HepG2 (cell line): ENCODE results near the gene FAM174C. TPM values are rescaled to one million over a fixed set of nuclear protein-coding genes. Genes with fewer than 3 reads are reported as not detected.

Experiments used
- E2F5 ChIP-seq: sonication (generic); formaldehyde crosslinking; conservative IDR thresholded peaks from 2 replicates; pipeline ENCODE4 v1.4.0; 2020; ENCODE audit warnings: missing genetic modification reagents
- FOXO1 ChIP-seq: sonication (generic); formaldehyde crosslinking; IDR thresholded peaks from 2 replicates; pipeline ENCODE4 v1.4.0; 2020; ENCODE audit warnings: missing genetic modification reagents
- HNF1B ChIP-seq: sonication (generic); formaldehyde crosslinking; IDR thresholded peaks from 2 replicates; pipeline ENCODE4 v1.5.1; 2020; ENCODE audit warnings: mild to moderate bottlenecking, moderate library complexity, missing genetic modification reagents
- MEF2D ChIP-seq: sonication (generic); formaldehyde crosslinking; IDR thresholded peaks from 2 replicates; pipeline ENCODE4 v1.5.1; 2020; ENCODE audit warnings: mild to moderate bottlenecking, missing genetic modification reagents
- POLR2G ChIP-seq: fragments of 200-400 bp; formaldehyde crosslinking; IDR thresholded peaks from 2 replicates; pipeline ENCODE4 v1.6.1; 2018; ENCODE audit warnings: mild to moderate bottlenecking, low read depth, low read length, moderate library complexity
- SRSF4 ChIP-seq: fragments of 200-400 bp; formaldehyde crosslinking; IDR thresholded peaks from one replicate; pipeline ENCODE4 v1.6.1; 2018; ENCODE audit warnings: mild to moderate bottlenecking, low read depth, low read length, moderate library complexity; ENCODE audit not compliant: poor library complexity, severe bottlenecking
- TFAP4 ChIP-seq: sonication (generic); IDR thresholded peaks from 2 replicates; pipeline ENCODE4 v1.6.1; 2016; ENCODE audit warnings: low read depth, borderline replicate concordance
- YEATS4 ChIP-seq: sonication (generic); formaldehyde crosslinking; IDR thresholded peaks from 2 replicates; pipeline ENCODE4 v1.4.0; 2020; ENCODE audit warnings: missing genetic modification reagents, borderline replicate concordance
- ZNF138 ChIP-seq: sonication (generic); formaldehyde crosslinking; IDR thresholded peaks from 2 replicates; pipeline ENCODE4 v1.5.0; 2020; ENCODE audit warnings: mild to moderate bottlenecking, low read depth, missing genetic modification reagents
- ZNF160 ChIP-seq: sonication (generic); formaldehyde crosslinking; IDR thresholded peaks from 2 replicates; pipeline ENCODE4 v1.8.0; 2022; ENCODE audit warnings: mild to moderate bottlenecking, inconsistent platforms, missing genetic modification reagents
- ZNF205 ChIP-seq: IDR thresholded peaks from 2 replicates; pipeline ENCODE4 v1.6.1; 2018; ENCODE audit warnings: missing biosample characterization, missing genetic modification reagents
- ZNF230 ChIP-seq: sonication (generic); formaldehyde crosslinking; IDR thresholded peaks from 2 replicates; pipeline ENCODE4 v1.4.0; 2020; ENCODE audit warnings: mild to moderate bottlenecking, missing genetic modification reagents
- ZNF414 ChIP-seq: sonication (generic); formaldehyde crosslinking; IDR thresholded peaks from 2 replicates; pipeline ENCODE4 v1.5.0; 2020; ENCODE audit warnings: missing genetic modification reagents
- ZNF572 ChIP-seq: sonication (generic); formaldehyde crosslinking; IDR thresholded peaks from 2 replicates; pipeline ENCODE4 v1.5.1; 2020; ENCODE audit warnings: mild to moderate bottlenecking, missing genetic modification reagents
- ZNF646 ChIP-seq: sonication (generic); formaldehyde crosslinking; IDR thresholded peaks from 2 replicates; pipeline ENCODE4 v1.9.0; 2021; ENCODE audit warnings: mild to moderate bottlenecking, missing genetic modification reagents
- ZNF850 ChIP-seq: sonication (generic); formaldehyde crosslinking; conservative IDR thresholded peaks from 2 replicates; pipeline ENCODE4 v1.9.0; 2021; ENCODE audit warnings: mild to moderate bottlenecking, missing genetic modification reagents
- ZNF879 ChIP-seq: sonication (generic); formaldehyde crosslinking; IDR thresholded peaks from 2 replicates; pipeline ENCODE4 v1.8.1; 2023; ENCODE audit warnings: missing genetic modification reagents
- polyA plus RNA-seq, 8 experiments: library from polyadenylated mRNA; depleted of rRNA in 3 of 8; stranded (reverse) in 7 of 8; unstranded in 1 of 8; fragments of >200 nt; fragmentation: Illumina TruSeq in 4 of 8; extraction: Trizol in 4 of 8; gene quantifications; 2 replicates each; pipeline versions ENCODE4 v1.2.1 to v1.2.3, GENCODE V29; 2011 to 2016; ENCODE audit warnings: low read depth in 4 of 8, missing spikeins in 1 of 8, mixed read lengths in 1 of 8; ENCODE audit not compliant: insufficient read depth in 1 of 8
- total RNA-seq, 5 experiments: library from RNA; depleted of rRNA; stranded (reverse); fragments of >200 nt; fragmentation: Illumina TruSeq; extraction: Trizol; gene quantifications; 2 replicates each; pipeline ENCODE4 v1.2.3, GENCODE V29; 2016; ENCODE audit warnings: low read depth in 1 of 5

The FAM174C gene
- total and polyA plus RNA-seq, 2 of the 13 experiments (the other 11 are each of a cell fraction or from before 2014, with no cell fraction given): 19.5 to 31.3 TPM

- TF ChIP-seq E2F5 (CRISPR knock-in tag) (no peak), ZNF879 (CRISPR knock-in tag) (no peak), ZNF850 (CRISPR knock-in tag) (peak; percentile 86; the same call in 1 of the 2 replicates), ZNF230 (no peak), HNF1B (peak; percentile 76; the same call in 1 of the 2 replicates), YEATS4 (peak; percentile 51; the same call in 1 of the 2 replicates), ZNF646 (CRISPR knock-in tag) (0 out of 2 replicates have a peak, but pooled peaks have one; percentile 20), TFAP4 (peak; percentile 52; the same call in 1 of the 2 replicates), POLR2G (peak; percentile 98), SRSF4 (no peak), ZNF138 (CRISPR knock-in tag) (no peak), ZNF414 (CRISPR knock-in tag) (peak; percentile 20; the same call in 1 of the 2 replicates), ZNF160 (CRISPR knock-in tag) (peak; percentile 83), FOXO1 (CRISPR knock-in tag) (peak; percentile 45), MEF2D (CRISPR knock-in tag) (0 out of 2 replicates have a peak, but pooled peaks have one; percentile 18), ZNF572 (CRISPR knock-in tag) (peak; percentile 87; the same call in 1 of the 2 replicates), ZNF205 (no peak; the same call in 1 of the 2 replicates)
These were observed 27.1 kb upstream of the FAM174C start, which contains the start of gene MIDN (continued) for GRCh38 chr19:1248139-1248785.
